AG04449 (cell line): ENCODE measurements around the gene DHRS11.
A peak's percentile ranks its signal among the peaks of the same experiment; 100 is the strongest.
"Not testable (repeated sequence)": the region's sequence is repeated elsewhere in the genome, so short reads cannot be mapped to it uniquely, and the experiment has no call there.

Source experiments
- CTCF ChIA-PET: fragments of 350-600 bp; formaldehyde crosslinking; extraction: SDS; loops from one replicate; lab custom pipeline; 2021; ENCODE audit warnings: antibody characterized with exemption; lab: Yijun Ruan, JAX
- POLR2A ChIA-PET: fragments of 400-600, 350-600 bp; formaldehyde crosslinking; extraction: SDS; loops from one replicate; lab custom pipeline; 2020; ENCODE audit warnings: antibody characterized with exemption, inconsistent platforms; lab: Yijun Ruan, JAX
- DNase-seq: peaks from one replicate; pipeline ENCODE4 v3.0.0-alpha.2; 2010; ENCODE audit warnings: low read depth, low spot score
- H3K4me3 ChIP-seq: 2 replicates; pipeline ENCODE4 v1.5.1; 2011; ENCODE audit warnings: low read depth, mild to moderate bottlenecking, control low read depth, low read length
- TF ChIP-seq, protein P1 (sequence below): IDR thresholded peaks from one replicate; pipeline ENCODE4 v1.5.1; 2011; ENCODE audit warnings: mild to moderate bottlenecking, moderate library complexity, low read length, control low read depth, inconsistent platforms; ENCODE audit not compliant: insufficient read depth; ENCODE audit errors: missing control alignments

The DHRS11 gene

DNA sequence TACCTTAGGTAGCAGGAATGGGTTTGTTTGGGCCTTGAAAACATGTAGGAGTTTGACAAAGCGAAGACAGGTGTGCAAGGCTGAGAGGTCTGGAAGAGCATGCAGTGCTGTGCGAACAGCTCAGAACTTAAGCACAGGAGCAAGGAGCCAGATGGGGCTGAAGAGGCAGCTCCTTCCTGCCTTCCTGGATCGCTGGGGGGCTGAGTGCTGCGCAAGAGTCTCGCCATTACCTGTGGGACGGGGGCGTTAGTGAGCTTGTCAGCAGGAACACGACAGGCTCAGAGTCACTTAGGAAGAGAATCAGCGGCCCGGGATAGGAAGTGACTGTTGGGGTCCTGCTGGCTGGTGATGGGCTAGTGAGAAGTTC is 9.2 kb downstream of the DHRS11 start:
- TF ChIP-seq, protein P1, sequence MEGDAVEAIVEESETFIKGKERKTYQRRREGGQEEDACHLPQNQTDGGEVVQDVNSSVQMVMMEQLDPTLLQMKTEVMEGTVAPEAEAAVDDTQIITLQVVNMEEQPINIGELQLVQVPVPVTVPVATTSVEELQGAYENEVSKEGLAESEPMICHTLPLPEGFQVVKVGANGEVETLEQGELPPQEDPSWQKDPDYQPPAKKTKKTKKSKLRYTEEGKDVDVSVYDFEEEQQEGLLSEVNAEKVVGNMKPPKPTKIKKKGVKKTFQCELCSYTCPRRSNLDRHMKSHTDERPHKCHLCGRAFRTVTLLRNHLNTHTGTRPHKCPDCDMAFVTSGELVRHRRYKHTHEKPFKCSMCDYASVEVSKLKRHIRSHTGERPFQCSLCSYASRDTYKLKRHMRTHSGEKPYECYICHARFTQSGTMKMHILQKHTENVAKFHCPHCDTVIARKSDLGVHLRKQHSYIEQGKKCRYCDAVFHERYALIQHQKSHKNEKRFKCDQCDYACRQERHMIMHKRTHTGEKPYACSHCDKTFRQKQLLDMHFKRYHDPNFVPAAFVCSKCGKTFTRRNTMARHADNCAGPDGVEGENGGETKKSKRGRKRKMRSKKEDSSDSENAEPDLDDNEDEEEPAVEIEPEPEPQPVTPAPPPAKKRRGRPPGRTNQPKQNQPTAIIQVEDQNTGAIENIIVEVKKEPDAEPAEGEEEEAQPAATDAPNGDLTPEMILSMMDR = no peak
- ChIA-PET CTCF (interaction anchor here (0.9 to 7.0 kb wide), 18 partner anchors 11 to 1008 kb away, joined by 3 to 82 read pairs (median 4); partner anchors contain the start of gene SYNRG), POLR2A (interaction anchor here (0.8 to 3.0 kb wide), 3 partner anchors 9 to 55 kb away, joined by 3 to 23 read pairs (median 4); partner anchors contain the start of gene DHRS11)
- DNase-seq = no peak
- peak overlapping the region; percentile 97 for H3K4me3 ChIP-seq

- POLR2A ChIA-PET = interaction anchor here (0.6 to 3.0 kb wide), 6 partner anchors 9 to 878 kb away, joined by 3 to 23 read pairs (median 3); partner anchors contain the start of genes DHRS11 and PIGW
- CTCF ChIA-PET = interaction anchor here (0.8 to 7.0 kb wide), 27 partner anchors 11 to 1243 kb away, joined by 3 to 82 read pairs (median 4); partner anchors contain the start of genes C17orf78 and SYNRG
- H3K4me3 ChIP-seq = peak within 1 kb of the TSS; percentile 97
- TF ChIP-seq, protein P1 = peak; percentile 38
- peak; percentile 46 for DNase-seq
These were observed 9.8 kb downstream of the DHRS11 start, which contains the start of gene MRM1 for GRCh38 chr17:36601303-36602029. Gene MRM1, plus strand, starts transcription at chr17:36601583. Its CDS starts 228 bp downstream, at chr17:36601811.

DNA sequence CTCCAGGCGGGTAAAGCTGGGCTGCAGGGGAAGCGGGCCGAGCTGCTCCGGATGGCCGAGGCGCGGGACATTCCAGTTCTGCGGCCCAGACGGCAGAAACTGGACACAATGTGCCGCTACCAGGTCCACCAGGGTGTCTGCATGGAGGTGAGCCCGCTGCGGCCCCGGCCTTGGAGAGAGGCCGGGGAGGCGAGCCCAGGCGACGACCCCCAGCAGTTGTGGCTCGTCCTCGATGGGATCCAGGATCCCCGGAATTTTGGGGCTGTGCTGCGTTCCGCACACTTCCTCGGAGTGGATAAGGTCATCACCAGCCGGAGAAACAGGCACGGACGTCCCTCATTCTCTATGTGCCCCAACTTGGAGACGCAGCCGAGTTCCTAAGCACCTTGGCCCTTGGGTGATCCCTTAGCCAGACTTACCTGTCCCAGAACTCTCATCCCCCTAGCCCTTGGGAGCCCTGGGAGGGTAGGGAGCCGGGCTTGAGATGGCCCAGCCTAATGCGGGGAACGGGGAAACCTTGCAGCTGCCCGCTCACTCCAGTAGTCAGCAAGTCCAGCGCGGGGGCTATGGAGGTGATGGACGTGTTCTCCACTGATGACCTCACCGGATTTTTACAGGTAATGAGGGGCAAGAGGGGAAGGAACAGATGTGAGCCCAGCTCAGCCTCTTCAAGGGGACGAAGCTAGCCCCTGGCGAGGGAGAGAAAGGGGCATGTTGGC is 10.5 kb downstream of the DHRS11 start:
- peak overlapping the region; percentile 97 for H3K4me3 ChIP-seq
- TF ChIP-seq, protein P1 = no peak
- DNase-seq = no peak
- ChIA-PET CTCF (interaction anchor here (0.7 to 7.0 kb wide), 53 partner anchors 9 to 1242 kb away, joined by 3 to 82 read pairs (median 4); partner anchors contain the start of genes C17orf78, DHRS11 and SYNRG), POLR2A (interaction anchor here (0.6 to 3.0 kb wide), 6 partner anchors 10 to 877 kb away, joined by 3 to 23 read pairs (median 3); partner anchors contain the start of genes DHRS11 and PIGW)

- CTCF ChIA-PET = interaction anchor here (0.7 to 7.0 kb wide), 52 partner anchors 10 to 1241 kb away, joined by 3 to 82 read pairs (median 4); partner anchors contain the start of gene DHRS11
- POLR2A ChIA-PET = interaction anchor here (0.7 to 3.0 kb wide), 3 partner anchors 11 to 59 kb away, joined by 3 to 23 read pairs (median 3); partner anchors contain the start of gene DHRS11
- H3K4me3 ChIP-seq = peak overlapping the region; percentile 97
- no peak for DNase-seq
- TF ChIP-seq, protein P1 = peak; percentile 73
These were observed 11.3 kb downstream of the DHRS11 start for GRCh38 chr17:36602924-36603384.

- POLR2A ChIA-PET, DNase-seq, H3K4me3 ChIP-seq: not testable (repeated sequence)
- CTCF ChIA-PET = interaction anchor here (3.5 to 7.0 kb wide), 3 partner anchors 12 to 635 kb away, joined by 27 to 82 read pairs (median 34); partner anchors contain the start of gene DHRS11
These were observed 13.3 kb downstream of the DHRS11 start for GRCh38 chr17:36605028-36605427.

DNA sequence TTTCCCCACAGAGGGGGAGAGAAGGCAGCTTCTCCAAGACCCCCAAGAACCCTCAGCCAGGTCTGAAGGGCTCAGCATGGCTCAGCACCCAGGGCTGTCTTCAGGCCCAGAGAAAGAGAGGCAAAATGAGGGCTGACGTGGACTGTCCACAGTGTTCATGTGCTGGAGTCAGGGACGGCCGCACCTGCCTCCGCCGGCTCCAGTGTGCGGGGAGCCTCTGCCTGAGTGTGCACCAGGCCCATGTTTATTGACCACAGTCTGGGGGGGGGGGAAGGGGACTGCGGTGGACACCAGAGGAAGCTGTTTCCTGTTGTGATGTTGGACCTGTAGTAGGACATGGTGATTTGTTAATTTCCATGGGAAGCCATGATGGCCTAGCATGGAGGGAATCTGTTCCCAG is 16.6 kb downstream of the DHRS11 start:
- ChIA-PET CTCF (interaction anchor here (1.0 to 2.1 kb wide), 6 partner anchors 22 to 789 kb away, joined by 3 to 11 read pairs (median 5); no protein-coding TSS in a partner anchor), POLR2A (no interaction called here)
- DNase-seq = no peak
- H3K4me3 ChIP-seq = no peak overlapping the region
- TF ChIP-seq, protein P1 = no peak
